Stimulated activated CD4-positive, alpha-beta T cell treated with anti-CD3 and anti-CD28 coated beads, TNF-alpha, amount 100 ng/mL, for 48 hours (primary cell): ENCODE measurements around the gene TMPRSS15.

Source experiments
- DNase-seq, 3 donors: peaks; one replicate each; pipeline ENCODE4 v3.0.0-alpha.2; 2020; ENCODE audit warnings: low read depth in 3 of 3

The TMPRSS15 gene

DNA sequence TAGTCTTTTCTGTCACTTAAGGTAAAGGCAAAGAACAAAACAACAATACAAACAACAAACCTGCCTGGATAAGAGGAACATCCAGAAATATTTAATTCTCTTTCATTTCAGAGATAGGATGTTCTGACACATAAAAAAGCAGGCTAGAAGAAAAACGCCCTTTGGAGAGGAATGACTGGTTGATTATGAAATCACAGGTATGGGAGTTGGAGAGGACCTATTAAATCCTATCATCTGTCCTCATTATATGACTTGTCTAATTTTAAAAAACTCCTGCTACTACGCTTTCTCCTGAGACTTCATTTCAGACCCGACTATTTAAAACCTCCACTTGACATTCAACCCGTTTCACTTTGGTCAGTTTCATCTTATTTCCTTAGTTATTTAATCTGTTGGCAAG, 54.1 kb downstream of the TMPRSS15 start:
- DNase-seq, result no peak

DNA sequence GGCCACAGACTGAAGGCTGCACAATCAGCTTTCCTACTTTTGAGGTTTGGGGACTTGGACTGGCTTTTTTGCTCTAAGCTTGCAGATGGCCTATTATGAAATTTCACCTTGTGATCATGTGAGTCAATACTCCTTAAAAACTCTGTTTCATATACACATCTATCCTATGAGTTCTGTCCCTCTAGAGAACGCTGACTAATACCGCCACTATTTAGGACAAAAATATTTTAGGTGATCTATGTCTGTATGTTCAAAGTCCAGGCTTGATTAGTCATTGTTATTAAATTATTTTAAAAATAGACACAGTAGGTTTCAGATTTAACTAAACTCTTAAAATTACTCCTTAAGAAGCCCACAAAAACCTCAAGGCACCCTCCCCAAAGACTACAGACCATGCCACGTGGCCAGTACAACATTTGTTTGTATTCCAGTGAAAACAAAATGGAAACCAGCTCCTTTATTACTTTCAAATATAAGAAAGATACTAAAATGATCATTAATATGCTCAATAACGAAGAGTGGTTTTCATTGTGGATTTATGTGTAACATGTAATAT, 63.1 kb downstream of the TMPRSS15 start:
- DNase-seq, result no peak

DNA sequence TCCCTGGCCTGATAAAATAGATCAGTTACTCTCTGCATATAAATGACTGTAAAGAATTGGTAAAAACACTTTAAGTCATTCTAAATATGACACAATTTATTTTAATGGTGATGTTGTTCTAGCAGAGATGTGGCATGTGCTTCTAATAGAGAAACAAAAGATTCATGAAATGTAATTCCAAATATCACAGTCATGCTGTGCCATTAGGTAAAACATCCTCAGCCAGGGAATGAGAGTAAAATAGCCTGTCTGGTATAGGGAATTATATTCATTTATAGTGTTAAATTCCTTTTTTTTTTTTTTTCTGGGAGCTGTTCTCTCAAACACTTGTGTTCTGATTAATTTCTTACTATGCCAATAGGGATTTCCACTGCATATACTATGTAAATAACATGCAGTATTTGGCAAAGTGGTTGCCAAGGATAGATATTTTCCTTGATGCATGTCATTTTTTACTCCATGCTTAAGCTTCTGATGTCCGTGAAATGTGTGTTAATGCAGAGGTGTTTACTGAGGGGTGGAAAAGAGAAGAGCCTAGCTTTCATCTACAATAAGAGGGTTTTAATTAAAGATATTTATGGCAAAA, 67.8 kb downstream of the TMPRSS15 start:
- no peak for DNase-seq

DNA sequence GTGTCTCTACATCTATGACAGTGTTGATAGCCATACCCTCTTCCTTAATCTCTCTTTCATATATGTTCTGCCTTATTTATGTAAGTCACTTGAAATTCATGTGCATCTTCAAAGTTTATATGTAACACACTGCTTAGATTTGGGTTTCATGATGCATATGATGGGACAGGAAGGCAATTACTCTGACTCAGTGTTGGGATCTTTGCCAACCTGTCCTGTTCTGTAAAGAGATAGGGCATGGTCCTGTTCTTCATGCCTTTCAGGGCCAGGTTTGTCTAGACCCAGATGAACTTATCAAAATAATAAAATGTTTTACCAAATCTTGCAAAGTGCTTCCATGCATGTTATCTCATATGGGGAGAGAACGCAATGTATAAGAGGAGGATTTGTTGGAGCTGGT, 69.5 kb downstream of the TMPRSS15 start:
- no peak for DNase-seq

DNA sequence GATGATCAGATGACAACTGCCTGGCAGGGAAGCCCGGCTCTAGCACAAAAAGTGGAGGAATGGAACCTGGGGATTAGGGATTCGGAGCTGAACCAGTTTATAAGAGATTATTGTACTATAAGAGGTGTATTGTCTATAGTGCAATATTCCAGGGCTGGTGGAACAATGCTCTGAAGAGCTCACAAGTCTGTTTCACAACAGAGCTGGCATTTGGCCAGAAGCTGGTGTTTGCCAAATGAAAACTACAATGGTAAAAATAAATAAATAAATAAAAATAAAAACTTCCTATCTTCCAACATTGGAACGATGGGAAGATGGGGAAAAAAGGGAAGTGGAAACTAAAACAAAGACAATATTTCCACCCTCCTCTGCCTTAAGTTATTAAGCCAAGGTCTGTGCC, 85.4 kb downstream of the TMPRSS15 start:
- no peak for DNase-seq

DNA sequence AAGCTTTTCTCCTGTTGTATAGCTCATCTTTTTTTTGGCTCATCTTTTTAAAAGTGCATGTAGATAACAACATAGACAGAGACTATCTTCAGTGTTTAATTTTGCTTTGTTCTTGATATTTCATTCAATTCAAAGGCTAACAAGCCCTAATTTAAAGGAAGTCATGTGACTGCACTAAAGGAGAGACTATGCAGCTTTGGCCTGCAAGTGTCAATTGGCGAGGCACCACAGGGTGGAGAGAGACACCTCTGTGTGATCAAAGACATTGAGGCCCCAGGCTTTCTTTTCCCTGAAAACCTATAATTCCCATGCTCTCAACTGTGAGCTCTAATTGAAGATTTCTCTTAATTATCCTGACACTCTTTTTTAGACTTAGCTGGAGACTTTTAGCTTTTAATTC, 105.4 kb downstream of the TMPRSS15 start:
- no peak for DNase-seq

DNA sequence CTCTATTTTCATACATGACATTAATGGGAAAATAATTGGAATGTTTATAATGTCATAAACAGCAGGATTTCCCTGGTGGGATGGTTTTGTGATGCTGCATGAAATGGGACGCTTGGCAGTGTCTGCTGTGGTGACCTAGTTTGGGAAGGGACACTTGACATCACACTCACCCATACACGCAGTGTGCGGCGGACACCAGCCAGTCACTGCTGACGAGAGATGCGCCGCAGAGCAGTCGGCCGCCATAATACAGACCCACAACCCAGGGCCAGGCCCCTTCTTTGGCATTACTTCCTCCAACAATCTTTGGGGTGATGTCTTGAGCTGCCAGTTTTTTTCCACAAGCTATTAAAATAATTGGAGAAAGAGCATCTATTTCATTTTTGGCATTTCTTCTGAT, 109.5 kb downstream of the TMPRSS15 start:
- no peak for DNase-seq

DNA sequence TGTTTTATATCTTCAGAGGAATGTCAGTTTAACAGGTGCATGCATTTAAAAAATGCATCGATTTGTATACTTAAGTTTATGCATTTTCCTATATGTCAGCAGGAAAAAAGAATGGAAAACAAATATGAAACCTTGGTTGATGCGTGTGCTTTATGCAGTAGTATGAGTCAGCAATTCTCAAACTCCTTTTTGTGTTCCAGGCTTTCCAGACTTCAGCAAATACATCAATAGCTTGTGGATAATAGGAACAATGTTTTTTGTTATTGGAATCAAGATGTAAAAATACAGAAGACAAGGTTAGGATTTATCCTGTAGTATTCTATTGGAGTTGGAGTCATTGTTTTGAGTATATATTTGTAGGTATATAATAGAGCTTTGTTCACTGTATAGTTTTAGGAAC, 113.7 kb downstream of the TMPRSS15 start:
- DNase-seq, result no peak

DNA sequence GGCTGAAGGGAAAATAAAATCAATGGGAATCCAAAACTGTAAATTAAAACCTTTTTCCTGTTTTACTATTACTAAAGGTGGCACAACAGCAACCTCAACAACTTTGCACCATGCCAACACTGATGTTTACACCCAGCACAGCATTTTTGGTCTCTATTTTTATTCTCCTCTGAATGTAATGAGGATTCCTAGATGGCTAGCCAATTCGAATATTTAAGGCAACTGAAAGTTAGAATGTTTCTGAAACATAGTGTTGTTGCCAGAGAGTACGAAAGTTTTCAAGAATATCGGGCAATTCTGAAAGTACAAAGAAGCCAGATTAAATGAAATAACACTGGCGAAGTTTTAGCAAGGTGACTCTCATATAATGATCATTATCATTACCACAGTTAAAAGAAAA, 118.2 kb downstream of the TMPRSS15 start:
- DNase-seq, result no peak

DNA sequence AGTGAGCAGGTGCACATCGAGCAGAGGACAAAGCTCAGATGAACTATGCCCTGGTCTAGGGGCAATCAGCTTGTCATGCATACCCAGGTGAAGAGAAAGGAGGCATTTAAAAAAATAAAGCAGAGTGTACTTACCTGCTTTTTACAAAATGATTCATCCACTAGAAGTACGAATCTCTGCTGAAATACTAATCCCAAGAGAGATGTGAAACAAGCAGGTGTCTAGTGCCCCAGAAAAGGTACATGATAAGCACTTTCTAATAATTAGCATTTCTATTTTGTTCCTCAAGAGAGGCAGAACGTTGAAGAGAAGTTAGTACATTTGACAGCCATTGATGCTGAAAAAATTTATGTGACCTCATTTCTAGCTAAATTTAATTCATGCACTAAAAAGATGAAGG, 127.8 kb downstream of the TMPRSS15 start:
- DNase-seq, result no peak

DNA sequence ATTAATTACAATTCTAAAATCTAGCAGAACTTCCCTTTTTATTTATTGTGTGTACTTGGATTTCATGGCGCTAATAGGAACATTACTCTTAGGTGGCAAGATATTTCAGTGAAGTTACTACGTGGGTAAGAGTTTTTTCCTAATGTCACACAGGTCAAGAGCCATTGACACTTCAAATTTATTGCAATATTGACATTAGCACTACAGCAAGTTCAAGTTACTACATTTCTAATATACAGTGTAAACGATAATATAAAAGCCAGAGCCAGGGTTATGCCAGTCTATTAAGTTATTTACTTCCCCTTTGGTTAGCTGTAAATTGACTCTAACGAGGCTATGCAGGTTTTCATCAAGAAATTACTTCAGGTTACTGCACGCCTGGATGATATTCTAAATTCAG, 129.2 kb downstream of the TMPRSS15 start:
- DNase-seq, result no peak

DNA sequence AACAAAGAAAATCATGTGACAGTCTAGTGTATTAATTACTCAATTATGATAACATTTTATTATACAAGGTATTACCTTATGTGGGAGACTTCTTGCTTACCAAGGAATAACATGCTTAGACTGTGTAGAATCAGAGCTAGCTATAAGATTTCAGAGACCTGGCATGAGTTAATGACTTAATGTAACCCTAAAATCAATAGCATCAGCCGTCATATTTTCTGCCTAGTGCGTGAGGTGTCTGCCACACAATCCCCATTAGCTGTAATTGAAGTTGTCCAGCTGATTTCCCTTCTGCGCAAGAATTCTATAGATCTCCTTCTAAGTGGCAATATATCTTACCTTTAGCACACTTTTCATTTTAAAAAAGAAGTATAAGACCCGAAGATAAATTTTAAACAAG, 130.2 kb downstream of the TMPRSS15 start:
- DNase-seq, result no peak

DNA sequence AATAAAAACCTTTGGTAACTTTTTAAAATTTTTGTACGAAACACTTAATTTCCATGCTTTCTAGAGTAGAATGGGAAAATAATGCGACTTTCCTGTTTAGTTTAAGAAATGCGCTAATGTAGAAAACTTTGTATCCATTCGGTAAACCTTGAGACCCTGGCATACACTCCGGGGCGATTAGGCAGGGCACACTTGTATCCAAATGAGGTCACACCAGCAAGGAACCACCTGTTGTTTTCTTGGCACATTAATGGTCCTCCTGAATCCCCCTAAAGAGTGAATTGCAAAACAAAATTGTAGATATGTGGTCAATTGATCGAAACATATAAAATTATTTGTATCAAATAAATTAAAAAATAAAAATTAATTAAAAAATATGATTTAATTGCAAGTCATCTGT, 133.7 kb downstream of the TMPRSS15 start:
- no peak for DNase-seq

DNA sequence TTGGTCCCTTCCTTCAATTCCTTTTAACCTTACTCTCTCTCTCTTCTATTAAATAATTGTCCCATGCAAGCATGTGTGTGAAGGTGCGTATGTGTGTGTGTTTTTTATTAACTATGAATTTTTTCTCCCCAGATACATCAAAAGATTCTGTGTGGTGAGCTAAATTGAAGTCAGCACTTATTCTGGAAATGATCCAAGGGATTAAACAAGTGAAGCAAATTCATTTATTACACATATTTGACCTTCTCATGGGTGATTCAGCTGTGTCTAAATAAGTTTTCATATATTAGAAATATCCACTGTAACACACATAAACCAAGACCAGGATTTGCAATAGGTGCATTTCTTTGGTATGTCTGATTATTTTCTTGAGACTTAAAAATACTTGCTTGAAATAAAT, 134.7 kb downstream of the TMPRSS15 start:
- DNase-seq, result no peak

DNA sequence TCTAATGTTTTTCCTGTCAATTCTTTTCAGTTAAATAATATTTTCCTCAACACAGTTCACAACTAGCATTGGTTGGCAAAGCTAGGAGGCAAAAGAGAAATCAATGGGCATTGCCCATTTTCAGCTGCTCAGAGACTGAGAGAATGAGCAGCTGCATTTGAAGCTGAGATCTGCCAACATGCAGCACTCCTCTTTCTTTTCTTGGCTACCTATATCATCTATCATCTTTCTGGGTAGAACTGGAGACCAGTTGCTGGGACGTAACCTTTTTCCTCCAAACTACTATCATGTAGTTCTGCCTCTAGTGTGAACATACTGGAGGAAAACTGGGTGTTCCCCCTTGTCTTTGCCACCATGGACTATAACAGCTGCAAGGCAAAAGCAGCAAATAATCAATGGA, 136.1 kb downstream of the TMPRSS15 start:
- DNase-seq, result no peak

DNA sequence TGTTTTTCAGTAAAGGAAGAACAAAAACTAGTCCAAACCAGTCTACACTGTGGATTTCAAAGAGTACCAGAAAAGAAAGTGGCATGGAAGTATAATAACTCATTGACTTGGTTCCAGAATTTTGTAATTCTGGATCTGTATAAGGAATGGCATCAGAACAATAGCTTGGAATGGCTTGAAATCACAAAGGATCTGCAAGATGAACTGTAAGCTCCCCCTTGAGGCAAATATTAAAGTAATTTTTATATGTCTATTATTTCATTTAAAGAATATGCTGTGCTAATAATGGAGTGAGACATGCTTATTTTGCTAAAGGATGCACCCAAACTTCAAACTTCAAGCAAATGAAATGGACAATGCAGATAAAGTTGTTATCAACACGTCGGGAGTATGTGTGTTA, 137.6 kb downstream of the TMPRSS15 start:
- no peak for DNase-seq

DNA sequence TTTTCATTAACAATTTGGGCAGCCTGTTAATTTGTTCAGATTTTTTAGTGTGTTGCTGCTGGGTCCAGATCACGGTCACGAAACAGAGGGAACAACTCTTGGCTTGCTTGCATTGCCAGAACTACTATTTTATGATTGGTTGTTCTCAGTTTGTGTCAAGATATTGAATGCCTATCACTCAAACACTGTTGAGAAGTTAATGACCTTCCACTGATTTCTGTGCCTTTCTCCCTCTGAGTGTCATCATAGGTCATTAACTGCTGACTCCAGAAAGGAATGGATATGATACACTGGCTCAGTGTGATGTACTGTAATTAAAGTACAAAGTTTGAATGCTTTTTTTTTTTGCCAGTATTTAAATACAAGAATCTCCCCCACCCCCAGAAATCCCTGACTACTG, 149.8 kb downstream of the TMPRSS15 start:
- no peak for DNase-seq

DNA sequence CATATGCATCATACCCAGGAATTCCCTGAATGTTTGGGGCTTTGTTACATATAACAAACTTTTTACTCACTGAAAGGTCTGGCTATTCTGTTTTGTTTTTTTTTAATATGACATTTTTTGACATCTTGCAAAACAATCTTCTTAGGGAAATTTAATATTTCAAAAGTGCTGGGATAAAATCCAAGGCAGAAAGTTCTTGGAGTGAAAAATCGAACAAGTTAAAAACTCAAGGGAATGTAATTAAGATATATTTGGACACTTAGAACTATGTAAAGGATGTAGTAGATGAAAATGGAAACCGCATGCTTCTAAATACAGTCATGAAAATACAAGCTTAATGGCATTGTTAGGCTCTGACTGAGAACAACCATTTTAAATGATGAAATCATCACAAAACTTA, 150.4 kb downstream of the TMPRSS15 start:
- no peak for DNase-seq

DNA sequence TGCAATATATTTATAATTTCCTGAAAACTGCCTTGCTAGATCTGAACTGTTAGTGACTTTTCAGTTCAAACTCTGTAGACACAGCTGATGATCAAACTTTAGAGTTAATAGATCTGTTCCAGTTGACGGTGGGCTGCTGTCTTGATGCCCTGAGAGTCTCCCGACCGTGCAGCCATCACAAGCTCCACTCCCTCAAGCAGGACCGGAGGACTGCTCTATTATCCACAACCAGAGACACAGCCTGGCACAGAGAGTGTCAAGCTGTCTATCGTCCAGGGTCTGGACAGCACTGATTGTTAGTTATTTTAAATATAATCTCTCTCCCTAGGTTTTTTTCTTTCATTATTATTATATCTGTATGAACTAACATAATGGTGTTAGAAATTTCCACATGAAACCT, 150.9 kb downstream of the TMPRSS15 start:
- no peak for DNase-seq

DNA sequence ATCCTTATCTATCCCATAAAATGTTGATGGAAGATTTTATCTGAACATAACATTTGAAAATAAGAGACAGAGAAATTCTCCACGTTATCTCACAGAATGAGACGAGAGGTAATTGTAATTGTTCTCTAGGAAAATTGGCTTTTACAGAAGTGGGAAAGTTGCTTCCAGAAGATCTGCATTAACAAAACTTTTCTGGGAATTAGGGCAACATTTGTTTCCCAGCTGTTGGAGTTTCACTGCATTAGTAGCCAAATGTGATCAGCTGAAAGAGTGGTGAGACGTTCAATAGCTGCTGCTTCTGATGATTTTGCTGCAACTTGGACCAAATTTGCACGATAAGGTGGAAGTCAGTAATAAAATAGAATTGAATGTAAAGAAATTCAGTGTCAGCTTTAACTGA, 151.3 kb downstream of the TMPRSS15 start:
- DNase-seq, result no peak

DNA sequence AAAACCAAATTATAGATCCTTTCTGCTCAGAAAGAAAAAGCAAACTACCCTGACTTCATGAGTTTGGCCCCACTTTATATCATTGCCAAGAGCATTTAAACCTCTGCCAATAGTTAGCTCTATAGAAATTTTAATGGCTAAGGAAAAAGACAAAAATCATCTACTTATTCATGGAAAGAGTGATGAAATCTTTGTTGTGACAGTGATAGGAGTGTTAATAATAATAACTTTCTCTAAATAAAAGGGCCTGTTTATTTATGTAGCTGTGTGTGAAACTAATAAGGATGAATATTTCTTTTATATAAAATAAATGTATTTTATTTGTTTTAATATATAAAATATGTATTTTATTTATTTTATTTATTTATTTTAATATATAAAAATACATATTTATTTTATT, 152.5 kb downstream of the TMPRSS15 start:
- no peak for DNase-seq

DNA sequence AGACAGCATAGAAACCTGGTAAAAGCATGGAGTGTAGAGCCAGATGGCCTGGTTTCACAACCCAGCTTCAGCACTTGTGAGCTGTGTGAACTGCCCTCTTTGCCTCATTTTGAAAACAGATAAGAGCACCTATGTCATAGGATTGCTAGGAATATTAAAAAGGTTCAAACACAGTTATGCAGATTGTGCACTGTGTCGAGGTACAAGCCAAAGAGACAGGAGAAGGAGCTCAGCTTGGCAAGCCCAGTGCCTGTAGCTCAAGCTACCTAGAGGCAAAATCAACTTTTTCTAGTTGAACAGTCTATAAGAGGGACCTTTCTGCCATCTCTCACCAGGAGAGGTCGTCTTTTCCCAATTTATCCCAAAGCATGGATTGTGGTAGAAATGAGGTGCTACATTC, 153.9 kb downstream of the TMPRSS15 start:
- no peak for DNase-seq

DNA sequence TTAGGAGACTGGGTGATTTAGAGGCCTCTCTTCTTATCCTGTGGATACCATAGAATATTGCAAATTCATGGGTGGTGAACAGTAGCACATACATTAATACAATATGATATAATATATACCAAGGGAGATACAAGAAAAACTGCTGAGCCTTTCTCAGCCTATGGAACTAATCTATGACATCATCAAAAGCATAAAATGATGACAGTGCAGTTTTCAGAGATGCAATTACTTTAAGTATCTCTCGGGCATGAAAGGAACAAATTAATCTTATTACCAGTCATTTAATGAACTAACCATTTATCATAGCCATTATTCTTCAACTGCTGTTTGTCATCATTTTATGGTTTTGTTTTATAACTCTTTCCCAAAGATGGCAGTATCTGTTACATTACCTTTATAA, 155.4 kb downstream of the TMPRSS15 start:
- no peak for DNase-seq

DNA sequence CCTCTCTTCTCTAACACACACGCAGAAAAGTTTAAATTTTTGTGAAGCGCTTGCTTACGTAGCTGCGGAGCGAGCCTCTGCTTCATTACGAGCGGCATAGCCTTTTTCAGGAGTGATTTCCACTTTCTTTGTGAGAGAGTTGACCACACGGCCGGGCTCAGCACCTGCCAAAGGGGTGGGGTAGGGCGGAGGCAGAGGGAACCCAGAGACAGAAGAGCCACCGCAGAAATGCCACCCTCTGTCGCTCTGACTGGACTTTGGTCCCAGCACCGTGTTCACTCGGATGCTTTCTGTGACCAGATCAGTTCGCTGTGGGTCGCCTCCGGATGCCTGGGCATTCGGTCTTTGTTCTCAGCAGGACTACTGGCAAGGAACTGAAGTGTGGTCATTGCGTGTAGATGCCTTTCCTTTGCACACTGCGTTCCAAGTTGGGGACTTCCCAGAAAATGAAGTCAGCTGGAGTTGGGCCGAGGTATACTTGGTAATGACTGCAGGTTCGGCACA, 158.1 kb downstream of the TMPRSS15 start:
- no peak for DNase-seq
